Smooth muscle cell (in vitro differentiated cells): ENCODE data around the gene ABHD12B. TPM values are rescaled to one million over a fixed set of nuclear protein-coding genes. Genes with fewer than 3 reads are reported as not detected.
"Not testable (repeated sequence)": the region's sequence is repeated elsewhere in the genome, so short reads cannot be mapped to it uniquely, and the experiment has no call there.

ENCODE experiments used
- DNase-seq: peaks from one replicate; lab custom pipeline; 2025; ENCODE audit not compliant: unreplicated experiment; lab: John Stamatoyannopoulos, UW
- H2AFZ ChIP-seq: fragments of 200-600 bp; sonication (generic); 2 replicates; pipeline ENCODE4 v1.6.0; 2016; ENCODE audit warnings: antibody characterized with exemption, low read depth, mild to moderate bottlenecking
- H3F3A ChIP-seq: fragments of 200-600 bp; sonication (generic); 2 replicates; pipeline ENCODE4 v1.6.0; 2017; ENCODE audit warnings: antibody characterized with exemption, low read depth
- H3K27ac ChIP-seq: fragments of 200-600 bp; sonication (generic); 2 replicates; pipeline ENCODE4 v1.5.1; 2016; ENCODE audit warnings: low read depth, mild to moderate bottlenecking
- H3K27me3 ChIP-seq: fragments of 200-600 bp; sonication (generic); 2 replicates; pipeline ENCODE4 v1.6.1; 2016; ENCODE audit warnings: low read depth, mild to moderate bottlenecking
- H3K36me3 ChIP-seq: fragments of 200-600 bp; sonication (generic); 2 replicates; pipeline ENCODE4 v1.5.1; 2016; ENCODE audit warnings: low read depth
- H3K4me1 ChIP-seq: fragments of 200-600 bp; sonication (generic); 2 replicates; pipeline ENCODE4 v1.5.1; 2016; ENCODE audit warnings: low read depth
- H3K4me2 ChIP-seq: fragments of 200-600 bp; sonication (generic); 2 replicates; pipeline ENCODE4 v1.6.0; 2016; ENCODE audit warnings: mild to moderate bottlenecking
- H3K4me3 ChIP-seq: fragments of 200-600 bp; sonication (generic); 2 replicates; pipeline ENCODE4 v1.5.1; 2016; ENCODE audit warnings: mild to moderate bottlenecking
- H3K79me2 ChIP-seq: fragments of 200-600 bp; sonication (generic); 2 replicates; pipeline ENCODE4 v1.6.0; 2016; ENCODE audit warnings: low read depth, mild to moderate bottlenecking
- H3K9ac ChIP-seq: fragments of 200-600 bp; sonication (generic); 2 replicates; pipeline ENCODE4 v1.6.0; 2016; ENCODE audit warnings: low read depth
- H3K9me3 ChIP-seq: fragments of 200-600 bp; sonication (generic); replicated peaks from 2 replicates; pipeline ENCODE4 v1.5.1; 2016; ENCODE audit warnings: low read depth
- H4K20me1 ChIP-seq: fragments of 200-600 bp; sonication (generic); 2 replicates; pipeline ENCODE4 v1.6.0; 2016; ENCODE audit warnings: low read depth
- CTCF ChIP-seq: fragments of 200-600 bp; sonication (generic); IDR thresholded peaks from 2 replicates; pipeline ENCODE4 v1.5.1; 2017; ENCODE audit warnings: borderline replicate concordance, mild to moderate bottlenecking, antibody characterized with exemption; ENCODE audit not compliant: insufficient read depth, poor library complexity, severe bottlenecking
- WGBS: methylation state at CpG from one replicate; pipeline ENCODE4 v1.1.7; 2016; ENCODE audit warnings: low lambda C conversion rate; 5-methylcytosine and 5-hydroxymethylcytosine counted together
- polyA plus RNA-seq: library from polyadenylated mRNA; unstranded; fragments of >200 nt; fragmentation: Nextera tagmentation; extraction: Ambion mirVana; gene quantifications from 2 replicates; pipeline ENCODE4 v1.2.1, GENCODE V29; 2016
- total RNA-seq: library from RNA; depleted of rRNA; stranded (reverse); fragments of >200 nt; gene quantifications from 2 replicates; pipeline ENCODE4 v1.2.3, GENCODE V29; 2014

ABHD12B gene
- total and polyA plus RNA-seq, 2 experiments from 2014 or later: not detected

GRCh38 chr14:50882932-50883826 lies 11.3 kb downstream of the ABHD12B start:
- no peak overlapping the region for H2AFZ ChIP-seq
- WGBS: 75% methylated on average over 8 of the region's 8 CpGs
- H3K36me3 ChIP-seq: no peaks in the 10 kb centered on the region

DNA sequence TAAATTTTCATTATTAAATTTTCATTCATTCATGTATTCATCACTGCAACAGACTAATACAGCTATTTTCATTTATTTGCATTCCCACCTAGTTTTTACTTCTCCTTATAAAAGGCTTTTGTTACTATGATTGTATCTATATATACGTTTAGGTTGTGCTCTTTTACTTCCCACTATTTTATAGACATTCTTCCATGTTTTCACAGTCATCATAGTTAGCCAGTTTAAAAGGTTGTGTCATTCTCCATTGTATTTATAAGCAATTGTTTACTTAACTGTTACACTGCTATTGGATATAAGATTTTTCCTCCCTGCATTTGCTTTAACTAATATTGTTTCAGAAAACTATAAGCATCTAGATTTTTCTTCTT lies 12.0 kb downstream of the ABHD12B start:
- H3K79me2 ChIP-seq: no peaks in the 10 kb centered on the region
- no peaks in the 10 kb centered on the region for H3F3A ChIP-seq
- 74% methylated on average over 1 of the region's 1 CpG for WGBS
- H3K4me2 ChIP-seq: no peak overlapping the region
- no peaks in the 10 kb centered on the region for H3K9me3 ChIP-seq
- H3K9ac ChIP-seq: no peak overlapping the region
- H3K27me3 ChIP-seq: peaks cover 4% of the 10 kb centered on the region
- H2AFZ ChIP-seq: no peak overlapping the region
- H4K20me1 ChIP-seq: no peaks in the 10 kb centered on the region
- H3K4me3 ChIP-seq: no peak overlapping the region
- H3K4me1 ChIP-seq: no peaks in the 10 kb centered on the region
- no peak overlapping the region for H3K27ac ChIP-seq
- TF ChIP-seq CTCF: no peak
- no peak for DNase-seq
- H3K36me3 ChIP-seq: no peaks in the 10 kb centered on the region

More at GRCh38 chr14:50882932-50883826, 11.3 kb downstream of the ABHD12B start:
- Histone ChIP-seq H3K4me2 (no peak overlapping the region), H3K4me1 (no peaks in the 10 kb centered on the region), H3F3A (no peaks in the 10 kb centered on the region), H3K4me3 (no peak overlapping the region), H3K27me3 (peaks cover 4% of the 10 kb centered on the region), H3K9me3 (no peaks in the 10 kb centered on the region), H4K20me1 (no peaks in the 10 kb centered on the region), H3K79me2 (no peaks in the 10 kb centered on the region), H3K9ac (no peak overlapping the region), H3K27ac (no peak overlapping the region)
- DNase-seq: no peak
- TF ChIP-seq CTCF: no peak

GRCh38 chr14:50887476-50887875 lies 15.6 kb downstream of the ABHD12B start:
- no peaks in the 10 kb centered on the region for H4K20me1 ChIP-seq
- H3K27me3 ChIP-seq: no peaks in the 10 kb centered on the region
- no peak overlapping the region for H3K4me2 ChIP-seq
- H3K4me3 ChIP-seq: no peak overlapping the region
- H3K9ac ChIP-seq: no peak overlapping the region
- no peaks in the 10 kb centered on the region for H3K4me1 ChIP-seq
- no peak overlapping the region for H3K27ac ChIP-seq
- no peak overlapping the region for H2AFZ ChIP-seq
- DNase-seq: no peak
- H3K9me3 ChIP-seq: no peaks in the 10 kb centered on the region
- no peaks in the 10 kb centered on the region for H3F3A ChIP-seq
- no peaks in the 10 kb centered on the region for H3K79me2 ChIP-seq
- no peaks in the 10 kb centered on the region for H3K36me3 ChIP-seq
- TF ChIP-seq CTCF: no peak

DNA sequence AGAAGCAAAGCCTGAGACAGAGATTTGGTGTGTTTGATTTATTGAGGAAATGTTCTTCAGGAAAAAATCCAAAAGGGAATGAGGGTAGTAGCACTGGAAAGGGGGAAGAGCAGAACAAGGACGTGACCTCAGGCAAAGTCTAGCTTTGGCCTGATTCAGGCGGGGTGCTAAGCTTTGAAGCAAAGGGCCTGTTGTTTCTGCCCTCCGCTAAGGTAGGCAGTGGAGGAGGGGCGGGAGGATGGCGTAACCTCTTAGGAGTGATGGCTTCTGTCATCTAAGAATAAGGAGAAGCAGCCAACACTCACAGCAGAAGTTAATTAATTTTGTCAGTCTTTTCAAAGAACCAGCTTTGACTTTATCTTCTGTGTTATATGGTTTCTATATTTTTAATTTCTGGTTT lies 20.4 kb downstream of the ABHD12B start:
- H2AFZ ChIP-seq: no peak overlapping the region
- no peak overlapping the region for H3K9ac ChIP-seq
- H3K36me3 ChIP-seq: no peaks in the 10 kb centered on the region
- no peaks in the 10 kb centered on the region for H3K4me1 ChIP-seq
- no peaks in the 10 kb centered on the region for H3F3A ChIP-seq
- no peak for DNase-seq
- H3K4me2 ChIP-seq: no peak overlapping the region
- H4K20me1 ChIP-seq: no peaks in the 10 kb centered on the region
- no peaks in the 10 kb centered on the region for H3K27me3 ChIP-seq
- no peaks in the 10 kb centered on the region for H3K9me3 ChIP-seq
- 49% methylated on average over 5 of the region's 5 CpGs for WGBS
- no peak for TF ChIP-seq CTCF
- no peak overlapping the region for H3K4me3 ChIP-seq
- H3K79me2 ChIP-seq: no peaks in the 10 kb centered on the region
- no peak overlapping the region for H3K27ac ChIP-seq

DNA sequence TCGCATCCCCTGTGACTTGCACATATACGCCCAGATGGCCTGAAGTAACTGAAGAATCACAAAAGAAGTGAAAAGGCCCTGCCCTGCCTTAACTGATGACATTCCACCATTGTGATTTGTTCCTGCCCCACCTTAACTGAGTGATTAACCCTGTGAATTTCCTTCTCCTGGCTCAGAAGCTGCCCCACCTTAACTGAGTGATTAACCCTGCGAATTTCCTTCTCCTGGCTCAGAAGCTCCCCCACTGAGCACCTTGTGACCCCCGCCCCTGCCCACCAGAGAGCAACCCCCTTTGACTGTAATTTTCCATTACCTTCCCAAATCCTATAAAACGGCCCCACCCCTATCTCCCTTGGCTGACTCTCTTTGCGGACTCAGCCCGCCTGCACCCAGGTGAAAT lies 24.6 kb downstream of the ABHD12B start:
- not testable (repeated sequence) for H3F3A ChIP-seq, H3K27me3 ChIP-seq, DNase-seq, H3K9ac ChIP-seq, H3K4me1 ChIP-seq, H3K36me3 ChIP-seq, H3K4me3 ChIP-seq, H3K9me3 ChIP-seq, H3K79me2 ChIP-seq, H2AFZ ChIP-seq, H4K20me1 ChIP-seq, H3K27ac ChIP-seq, H3K4me2 ChIP-seq
- WGBS: 57% methylated on average over 7 of the region's 7 CpGs
